HEK293 (cell line): ENCODE data around the gene HRH2.

ENCODE experiments used
- CTCF ChIA-PET: fragments of 350-600 bp; formaldehyde crosslinking; extraction: SDS; loops from one replicate; lab custom pipeline; 2021; ENCODE audit warnings: antibody characterized with exemption; lab: Yijun Ruan, JAX
- POLR2A ChIA-PET: fragments of 300-600 bp; formaldehyde crosslinking; extraction: SDS; loops from one replicate; lab custom pipeline; 2020; ENCODE audit warnings: antibody characterized with exemption, inconsistent platforms; lab: Yijun Ruan, JAX
- H3K27ac ChIP-seq: fragments of 200-500 bp; sonication (Bioruptor generic); 2 replicates; pipeline ENCODE4 v1.5.1; 2014; ENCODE audit warnings: low read depth, low read length, control low read depth, inconsistent platforms; ENCODE audit errors: extremely low read depth
- H3K36me3 ChIP-seq, 2 experiments: fragments of 200-500 bp in 1 of 2; sonication (Bioruptor generic) in 1 of 2; 1 replicate in 1 of 2; 2 replicates in 1 of 2; pipeline ENCODE4 v1.5.1; 2014 to 2017; ENCODE audit warnings: inconsistent platforms in 2 of 2, low read length in 2 of 2; ENCODE audit not compliant: control insufficient read depth in 2 of 2, insufficient read depth in 1 of 2
- H3K4me1 ChIP-seq: fragments of 200-500 bp; sonication (Bioruptor generic); 2 replicates; pipeline ENCODE4 v1.5.1; 2014; ENCODE audit warnings: mild to moderate bottlenecking, low read length, inconsistent platforms; ENCODE audit not compliant: control insufficient read depth, insufficient read depth
- H3K4me3 ChIP-seq: 2 replicates; pipeline ENCODE4 v1.5.1; 2011; ENCODE audit warnings: low read depth, mild to moderate bottlenecking, control low read depth, low read length, moderate library complexity
- H3K9me3 ChIP-seq: fragments of 200-500 bp; sonication (Bioruptor generic); 2 replicates; pipeline ENCODE4 v1.5.1; 2014; ENCODE audit warnings: low read depth, low read length, inconsistent platforms; ENCODE audit not compliant: control insufficient read depth, insufficient read depth
- GLIS1 ChIP-seq: fragments of 450-650 bp; formaldehyde crosslinking; IDR thresholded peaks from 2 replicates; pipeline ENCODE4 v1.5.1; 2016; ENCODE audit warnings: missing biosample characterization, missing genetic modification characterization
- HOXC10 ChIP-seq: sonication (generic); formaldehyde crosslinking; IDR thresholded peaks from 2 replicates; pipeline ENCODE4 v1.8.1; 2023; ENCODE audit warnings: mild to moderate bottlenecking, missing genetic modification reagents
- MZF1 ChIP-seq: fragments of 450-650 bp; formaldehyde crosslinking; IDR thresholded peaks from 2 replicates; pipeline ENCODE4 v1.5.1; 2017; ENCODE audit warnings: missing biosample characterization, missing genetic modification characterization, borderline replicate concordance
- PRDM10 ChIP-seq: fragments of 450-650 bp; formaldehyde crosslinking; IDR thresholded peaks from 2 replicates; pipeline ENCODE4 v1.5.1; 2016; ENCODE audit warnings: missing biosample characterization, missing genetic modification characterization
- PRDM4 ChIP-seq: fragments of 450-650 bp; formaldehyde crosslinking; IDR thresholded peaks from 2 replicates; pipeline ENCODE4 v1.5.1; 2017; ENCODE audit warnings: missing biosample characterization, missing genetic modification characterization
- SP2 ChIP-seq: fragments of 450-650 bp; formaldehyde crosslinking; IDR thresholded peaks from 2 replicates; pipeline ENCODE4 v1.5.1; 2016; ENCODE audit warnings: missing biosample characterization, missing genetic modification characterization
- YY2 ChIP-seq: fragments of 450-650 bp; formaldehyde crosslinking; IDR thresholded peaks from 2 replicates; pipeline ENCODE4 v1.5.1; 2016; ENCODE audit warnings: missing biosample characterization, missing genetic modification characterization
- ZBTB49 ChIP-seq: fragments of 450-650 bp; formaldehyde crosslinking; IDR thresholded peaks from 2 replicates; pipeline ENCODE4 v1.5.1; 2016; ENCODE audit warnings: missing biosample characterization, missing genetic modification characterization, low read depth
- ZBTB8A ChIP-seq: fragments of 450-650 bp; formaldehyde crosslinking; IDR thresholded peaks from 2 replicates; pipeline ENCODE4 v1.5.1; 2016; ENCODE audit warnings: missing biosample characterization, missing genetic modification characterization
- ZIC2 ChIP-seq: fragments of 450-650 bp; formaldehyde crosslinking; IDR thresholded peaks from 2 replicates; pipeline ENCODE4 v1.5.1; 2016; ENCODE audit warnings: missing biosample characterization, missing genetic modification characterization
- ZNF10 ChIP-seq: fragments of 450-650 bp; formaldehyde crosslinking; IDR thresholded peaks from 2 replicates; pipeline ENCODE4 v1.5.1; 2017; ENCODE audit warnings: missing biosample characterization, missing genetic modification characterization
- ZNF140 ChIP-seq: fragments of 450-650 bp; formaldehyde crosslinking; IDR thresholded peaks from 2 replicates; pipeline ENCODE4 v1.5.1; 2016; ENCODE audit warnings: missing biosample characterization, missing genetic modification characterization
- ZNF146 ChIP-seq: fragments of 450-650 bp; formaldehyde crosslinking; IDR thresholded peaks from 2 replicates; pipeline ENCODE4 v1.5.1; 2016; ENCODE audit warnings: missing biosample characterization, missing genetic modification characterization
- ZNF174 ChIP-seq: fragments of 450-650 bp; formaldehyde crosslinking; IDR thresholded peaks from 2 replicates; pipeline ENCODE4 v1.5.0; 2017; ENCODE audit warnings: missing biosample characterization, mild to moderate bottlenecking, missing genetic modification characterization
- ZNF221 ChIP-seq: fragments of 450-650 bp; formaldehyde crosslinking; IDR thresholded peaks from 2 replicates; pipeline ENCODE4 v1.5.1; 2017; ENCODE audit warnings: missing biosample characterization, missing genetic modification characterization, borderline replicate concordance
- ZNF239 ChIP-seq: fragments of 450-650 bp; formaldehyde crosslinking; IDR thresholded peaks from 2 replicates; pipeline ENCODE4 v1.5.1; 2016; ENCODE audit warnings: missing biosample characterization, missing genetic modification characterization
- ZNF354C ChIP-seq: fragments of 450-650 bp; formaldehyde crosslinking; IDR thresholded peaks from 2 replicates; pipeline ENCODE4 v1.5.1; 2016; ENCODE audit warnings: missing biosample characterization, missing genetic modification characterization, low read depth, borderline replicate concordance
- ZNF394 ChIP-seq: fragments of 450-650 bp; formaldehyde crosslinking; IDR thresholded peaks from 2 replicates; pipeline ENCODE4 v1.5.1; 2016; ENCODE audit warnings: missing biosample characterization, missing genetic modification characterization, mild to moderate bottlenecking, moderate library complexity, borderline replicate concordance
- ZNF530 ChIP-seq: fragments of 450-650 bp; formaldehyde crosslinking; IDR thresholded peaks from 2 replicates; pipeline ENCODE4 v1.5.1; 2016; ENCODE audit warnings: low read depth, missing biosample characterization, missing genetic modification characterization
- ZNF560 ChIP-seq: fragments of 450-650 bp; formaldehyde crosslinking; IDR thresholded peaks from 2 replicates; pipeline ENCODE4 v1.5.1; 2017; ENCODE audit warnings: missing biosample characterization, missing genetic modification characterization, borderline replicate concordance
- ZNF658 ChIP-seq: fragments of 450-650 bp; formaldehyde crosslinking; IDR thresholded peaks from 2 replicates; pipeline ENCODE4; 2016; ENCODE audit warnings: missing biosample characterization, missing genetic modification characterization
- ZNF791 ChIP-seq: fragments of 450-650 bp; formaldehyde crosslinking; IDR thresholded peaks from 2 replicates; pipeline ENCODE4 v1.5.1; 2016; ENCODE audit warnings: missing biosample characterization, missing genetic modification characterization
- ZSCAN30 ChIP-seq: fragments of 450-650 bp; IDR thresholded peaks from 2 replicates; pipeline ENCODE4 v1.5.1; 2018; ENCODE audit warnings: missing biosample characterization, mild to moderate bottlenecking, missing genetic modification characterization, moderate library complexity

Gene HRH2

GRCh38 chr5:175689147-175689991 lies 31.5 kb downstream of the HRH2 start:
- no peaks in the 10 kb centered on the region for H3K4me1 ChIP-seq
- H3K36me3 ChIP-seq = no peaks in the 10 kb centered on the region
- CTCF ChIA-PET = interaction anchor here (0.7 to 1.6 kb wide), 3 partner anchors 29 to 155 kb away, joined by 3 to 10 read pairs (median 4); no protein-coding TSS in a partner anchor
- TF ChIP-seq ZNF354C = no peak
- no peak for TF ChIP-seq ZNF394 (tag by site-specific recombination)
- no peak for TF ChIP-seq ZBTB49
- no peak for TF ChIP-seq ZNF239 (tag by site-specific recombination)
- TF ChIP-seq YY2 (tag by site-specific recombination) = no peak
- no peak for TF ChIP-seq ZBTB8A (tag by site-specific recombination)
- no peak for TF ChIP-seq PRDM4 (tag by site-specific recombination)
- no peak for TF ChIP-seq ZNF221 (tag by site-specific recombination)
- POLR2A ChIA-PET = no interaction called here
- no peaks in the 10 kb centered on the region for H3K9me3 ChIP-seq
- H3K27ac ChIP-seq = no peak overlapping the region
- no peak overlapping the region for H3K4me3 ChIP-seq

GRCh38 chr5:175690025-175690424 lies 32.2 kb downstream of the HRH2 start:
- no peaks in the 10 kb centered on the region for H3K9me3 ChIP-seq
- no peak for TF ChIP-seq ZNF146 (tag by site-specific recombination)
- TF ChIP-seq GLIS1 (tag by site-specific recombination) = peak; percentile 82
- peak; percentile 65 for TF ChIP-seq ZIC2
- ChIA-PET CTCF (interaction anchor here (1.4 to 1.6 kb wide), 2 partner anchors 152 to 156 kb away, joined by 4 to 10 read pairs; no protein-coding TSS in a partner anchor), POLR2A (no interaction called here)
- H3K27ac ChIP-seq = no peak overlapping the region
- H3K4me1 ChIP-seq = no peaks in the 10 kb centered on the region
- H3K4me3 ChIP-seq = no peak overlapping the region
- no peaks in the 10 kb centered on the region for H3K36me3 ChIP-seq

- ChIA-PET POLR2A (no interaction called here), CTCF (interaction anchor here (0.6 kb wide), 1 partner anchor 25 kb away, joined by 3 read pairs; no protein-coding TSS in a partner anchor)
- TF ChIP-seq ZNF174 (no peak), ZNF221 (tag by site-specific recombination) (no peak), ZNF10 (tag by site-specific recombination) (no peak), ZNF658 (tag by site-specific recombination) (no peak), ZNF530 (tag by site-specific recombination) (no peak), ZSCAN30 (tag by site-specific recombination) (no peak), ZNF791 (tag by site-specific recombination) (no peak), HOXC10 (CRISPR knock-in tag) (no peak), ZNF560 (tag by site-specific recombination) (no peak), MZF1 (no peak), PRDM10 (tag by site-specific recombination) (no peak), SP2 (no peak), ZNF140 (tag by site-specific recombination) (no peak)
Observed at GRCh38 chr5:175690586-175690985, 32.7 kb downstream of the HRH2 start.

More at GRCh38 chr5:175690586-175690985, 32.7 kb downstream of the HRH2 start:
- Histone ChIP-seq H3K27ac (no peak overlapping the region), H3K9me3 (no peaks in the 10 kb centered on the region), H3K4me3 (no peak overlapping the region), H3K36me3 (no peaks in the 10 kb centered on the region), H3K4me1 (no peaks in the 10 kb centered on the region)
